Measurements from ENCODE around the gene PCDHA12. TPM values are rescaled to one million over a fixed set of nuclear protein-coding genes. Genes with fewer than 3 reads are reported as not detected.

Gene PCDHA12
- total RNA-seq, 1 donor from 2014 or later: not detected

- DNase-seq (no peak), ATAC-seq (ENCODE audit: low read depth) (no peak)
- no peaks in the 10 kb centered on the region for H3K4me1 Mint-ChIP-seq
- no peak within 1 kb of the TSS for H3K27ac Mint-ChIP-seq
- CTCF ChIA-PET: no interaction called here
- TF ChIP-seq, protein P1, sequence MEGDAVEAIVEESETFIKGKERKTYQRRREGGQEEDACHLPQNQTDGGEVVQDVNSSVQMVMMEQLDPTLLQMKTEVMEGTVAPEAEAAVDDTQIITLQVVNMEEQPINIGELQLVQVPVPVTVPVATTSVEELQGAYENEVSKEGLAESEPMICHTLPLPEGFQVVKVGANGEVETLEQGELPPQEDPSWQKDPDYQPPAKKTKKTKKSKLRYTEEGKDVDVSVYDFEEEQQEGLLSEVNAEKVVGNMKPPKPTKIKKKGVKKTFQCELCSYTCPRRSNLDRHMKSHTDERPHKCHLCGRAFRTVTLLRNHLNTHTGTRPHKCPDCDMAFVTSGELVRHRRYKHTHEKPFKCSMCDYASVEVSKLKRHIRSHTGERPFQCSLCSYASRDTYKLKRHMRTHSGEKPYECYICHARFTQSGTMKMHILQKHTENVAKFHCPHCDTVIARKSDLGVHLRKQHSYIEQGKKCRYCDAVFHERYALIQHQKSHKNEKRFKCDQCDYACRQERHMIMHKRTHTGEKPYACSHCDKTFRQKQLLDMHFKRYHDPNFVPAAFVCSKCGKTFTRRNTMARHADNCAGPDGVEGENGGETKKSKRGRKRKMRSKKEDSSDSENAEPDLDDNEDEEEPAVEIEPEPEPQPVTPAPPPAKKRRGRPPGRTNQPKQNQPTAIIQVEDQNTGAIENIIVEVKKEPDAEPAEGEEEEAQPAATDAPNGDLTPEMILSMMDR (IDR thresholded peaks at IDR 0.05): no peak
- intact Hi-C loops (cut with micrococcal nuclease): no loop called here
- POLR2A ChIA-PET: no interaction called here
- peaks cover 9% of the 10 kb centered on the region for H3K9me3 Mint-ChIP-seq
- no peaks in the 10 kb centered on the region for H3K36me3 Mint-ChIP-seq (ENCODE audit: low read depth)
- peaks cover 12% of the 10 kb centered on the region for H3K27me3 Mint-ChIP-seq
- no peak within 1 kb of the TSS for H3K4me3 Mint-ChIP-seq
Measured at GRCh38 chr5:140881889-140882590, 6.9 kb downstream of the PCDHA12 start, which contains the start of gene PCDHA13. TSS of gene PCDHA13 (plus strand) at chr5:140882124. CDS start at chr5:140882269, 145 bp downstream.

DNA sequence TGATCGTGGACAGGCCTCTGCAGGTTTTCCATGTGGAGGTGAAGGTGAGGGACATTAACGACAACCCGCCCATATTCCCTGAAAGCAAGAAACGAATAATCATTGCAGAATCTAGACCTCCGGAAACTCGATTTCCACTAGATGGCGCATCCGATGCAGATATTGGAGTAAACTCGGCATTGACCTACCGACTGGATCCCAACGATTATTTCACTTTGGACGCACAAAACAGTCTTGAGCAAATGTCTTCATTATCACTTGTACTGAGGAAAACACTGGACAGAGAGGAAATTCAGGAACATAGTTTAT lies 7.4 kb downstream of the PCDHA12 start:
- Mint-ChIP-seq H3K4me1 (no peaks in the 10 kb centered on the region), H3K36me3 (ENCODE audit: low read depth) (no peaks in the 10 kb centered on the region), H3K4me3 (no peak overlapping the region), H3K27me3 (peaks cover 12% of the 10 kb centered on the region), H3K9me3 (peaks cover 12% of the 10 kb centered on the region), H3K27ac (no peak overlapping the region)
- intact Hi-C loops (cut with micrococcal nuclease): no loop called here
- no peak for ATAC-seq (ENCODE audit: low read depth)
- CTCF ChIA-PET: no interaction called here
- no peak for DNase-seq
- POLR2A ChIA-PET: no interaction called here
- TF ChIP-seq, protein P1 (IDR thresholded peaks at IDR 0.05): no peak

DNA sequence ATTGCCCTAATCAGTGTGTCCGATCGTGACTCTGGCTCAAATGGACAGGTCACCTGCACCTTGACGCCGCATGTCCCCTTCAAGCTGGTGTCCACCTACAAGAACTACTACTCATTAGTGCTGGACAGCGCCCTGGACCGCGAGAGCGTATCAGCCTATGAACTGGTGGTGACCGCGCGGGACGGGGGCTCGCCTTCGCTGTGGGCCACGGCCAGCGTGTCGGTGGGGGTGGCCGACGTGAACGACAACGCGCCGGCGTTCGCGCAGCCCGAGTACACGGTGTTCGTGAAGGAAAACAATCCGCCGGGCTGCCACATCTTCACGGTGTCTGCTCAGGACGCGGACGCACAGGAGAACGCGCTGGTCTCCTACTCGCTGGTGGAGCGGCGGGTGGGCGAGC lies 8.3 kb downstream of the PCDHA12 start:
- POLR2A ChIA-PET: no interaction called here
- intact Hi-C loops (cut with micrococcal nuclease): no loop called here
- CTCF ChIA-PET: no interaction called here
- Mint-ChIP-seq H3K27me3 (peaks cover 12% of the 10 kb centered on the region), H3K27ac (no peak overlapping the region), H3K36me3 (ENCODE audit: low read depth) (no peaks in the 10 kb centered on the region), H3K4me3 (no peak overlapping the region), H3K4me1 (no peaks in the 10 kb centered on the region), H3K9me3 (peaks cover 13% of the 10 kb centered on the region)
- TF ChIP-seq, protein P1 (IDR thresholded peaks at IDR 0.05): no peak
- ATAC-seq (ENCODE audit: low read depth): no peak
- DNase-seq: no peak

DNA sequence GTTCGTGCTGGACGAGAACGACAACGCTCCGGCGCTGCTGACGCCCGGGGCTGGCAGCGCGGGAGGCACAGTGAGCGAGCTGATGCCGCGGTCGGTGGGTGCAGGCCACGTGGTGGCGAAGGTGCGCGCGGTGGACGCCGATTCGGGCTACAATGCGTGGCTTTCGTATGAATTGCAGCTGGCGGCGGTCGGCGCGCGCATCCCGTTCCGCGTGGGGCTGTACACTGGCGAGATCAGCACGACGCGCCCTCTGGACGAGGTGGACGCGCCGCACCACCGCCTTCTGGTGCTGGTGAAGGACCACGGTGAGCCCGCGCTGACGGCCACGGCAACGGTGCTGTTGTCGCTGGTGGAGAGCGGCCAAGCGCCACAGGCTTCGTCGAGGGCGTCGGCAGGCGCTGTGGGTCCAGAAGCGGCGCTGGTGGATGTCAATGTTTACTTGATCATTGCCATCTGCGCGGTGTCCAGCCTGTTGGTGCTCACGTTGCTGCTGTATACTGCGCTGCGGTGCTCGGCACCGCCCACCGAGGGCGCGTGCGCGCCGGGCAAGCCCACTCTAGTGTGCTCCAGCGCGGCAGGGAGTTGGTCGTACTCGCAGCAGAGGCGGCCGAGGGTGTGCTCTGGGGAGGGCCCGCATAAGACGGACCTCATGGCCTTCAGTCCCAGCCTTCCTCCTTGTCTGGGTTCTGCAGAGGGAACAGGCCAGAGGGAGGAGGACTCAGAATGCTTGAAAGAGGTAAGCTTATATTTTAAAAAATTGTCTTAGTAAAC lies 9.0 kb downstream of the PCDHA12 start:
- H3K4me3 Mint-ChIP-seq: no peak overlapping the region
- peaks cover 13% of the 10 kb centered on the region for H3K9me3 Mint-ChIP-seq
- intact Hi-C loops (cut with micrococcal nuclease): no loop called here
- ChIA-PET CTCF (no interaction called here), POLR2A (no interaction called here)
- no peaks in the 10 kb centered on the region for H3K4me1 Mint-ChIP-seq
- peaks cover 9% of the 10 kb centered on the region for H3K27me3 Mint-ChIP-seq
- no peak overlapping the region for H3K27ac Mint-ChIP-seq
- DNase-seq (no peak), ATAC-seq (ENCODE audit: low read depth) (no peak)
- H3K36me3 Mint-ChIP-seq (ENCODE audit: low read depth): no peaks in the 10 kb centered on the region
- TF ChIP-seq, protein P1 (IDR thresholded peaks at IDR 0.05): no peak

GRCh38 chr5:140916325-140916724 lies 41.2 kb downstream of the PCDHA12 start:
- ChIA-PET POLR2A (no interaction called here), CTCF (no interaction called here)
- H3K27ac Mint-ChIP-seq: no peak overlapping the region

More at GRCh38 chr5:140916325-140916724, 41.2 kb downstream of the PCDHA12 start:
- intact Hi-C loops (cut with micrococcal nuclease): no loop called here
- TF ChIP-seq, protein P1 (IDR thresholded peaks at IDR 0.05): no peak
- H3K4me1 Mint-ChIP-seq: no peaks in the 10 kb centered on the region
- H3K4me3 Mint-ChIP-seq: no peak overlapping the region
- no peak for ATAC-seq (ENCODE audit: low read depth)
- no peaks in the 10 kb centered on the region for H3K36me3 Mint-ChIP-seq (ENCODE audit: low read depth)
- H3K9me3 Mint-ChIP-seq: peaks cover 18% of the 10 kb centered on the region
- H3K27me3 Mint-ChIP-seq: peaks cover 3% of the 10 kb centered on the region
- no peak for DNase-seq

All from activated B cell treated with CpG ODN at 0.5 μM for 24 hours (primary cell).